Naive thymus-derived CD8-positive, alpha-beta T cell (primary cell): ENCODE results near the gene OXCT2. TPM values are rescaled to one million over a fixed set of nuclear protein-coding genes. Genes with fewer than 3 reads are reported as not detected.

Experiments
- polyA plus RNA-seq, 3 donors: library from polyadenylated mRNA; unstranded; fragments of 300-500 nt; fragmentation: Illumina TruSeq; gene quantifications; one replicate each; pipeline ENCODE4 v1.2.3, GENCODE V29; 2021
- total RNA-seq, 8 experiments: library from RNA in 2 of 8; stranded (reverse) in 2 of 8; gene quantifications; one replicate each; pipeline ENCODE4 v1.2.3 and lab custom pipeline; 2021 to 2026

The OXCT2 gene
- total and polyA plus RNA-seq, 5 experiments from 2014 or later: not detected

Other genes starting within 250 kb of the OXCT2 start
- gene PABPC4, start 194.6 kb downstream of the OXCT2 start, total RNA-seq: 100 to 1,000 TPM; 287 to 297 TPM
- 10 to 100 TPM; 28.7 to 44.9 (median 37.2) TPM for gene PABPC4, start 194.6 kb downstream of the OXCT2 start, polyA plus RNA-seq
- gene HEYL, start 131.7 kb downstream of the OXCT2 start, total RNA-seq: under 1 TPM in 1 of 2 experiments, not detected in 1; 0.11 TPM
- under 1 TPM in 1 of 3 donors, not detected in 2; 0.30 TPM for gene HEYL, start 131.7 kb downstream of the OXCT2 start, polyA plus RNA-seq
- under 1 TPM; 0.71 to 0.88 TPM for gene NT5C1A, start 99.2 kb downstream of the OXCT2 start, total RNA-seq
- gene NT5C1A, start 99.2 kb downstream of the OXCT2 start, polyA plus RNA-seq: not detected
- gene HPCAL4, start 79.9 kb downstream of the OXCT2 start, total RNA-seq: 10 to 100 TPM; 31.9 to 32.5 TPM
- 1 to 10 TPM; 2.1 to 4.6 (median 3.9) TPM for gene HPCAL4, start 79.9 kb downstream of the OXCT2 start, polyA plus RNA-seq
- gene PPIE, start 32.5 kb downstream of the OXCT2 start, total RNA-seq: 10 to 100 TPM; 86.9 to 88.3 TPM
- 100 to 1,000 TPM; 101 to 123 (median 102) TPM for gene PPIE, start 32.5 kb downstream of the OXCT2 start, polyA plus RNA-seq
- under 1 TPM; 0.26 to 0.41 TPM for gene BMP8B, start 17.5 kb upstream of the OXCT2 start, total RNA-seq
- gene BMP8B, start 17.5 kb upstream of the OXCT2 start, polyA plus RNA-seq: under 1 TPM in 1 of 3 donors, not detected in 2; 0.13 TPM
- gene TRIT1, start 112.2 kb upstream of the OXCT2 start, total RNA-seq: 10 to 100 TPM; 22.0 to 25.9 TPM
- 10 to 100 TPM in 2 of 3 donors, 1 to 10 TPM in 1; 9.5 to 13.0 (median 10.5) TPM for gene TRIT1, start 112.2 kb upstream of the OXCT2 start, polyA plus RNA-seq
- gene MYCL, start 130.6 kb upstream of the OXCT2 start, total RNA-seq: not detected
- gene MYCL, start 130.6 kb upstream of the OXCT2 start, polyA plus RNA-seq: not detected
- gene MFSD2A, start 183.8 kb upstream of the OXCT2 start, total RNA-seq: 1 to 10 TPM in 1 of 2 experiments, under 1 TPM in 1; 0.81 to 1.4 TPM
- under 1 TPM in 1 of 3 donors, not detected in 2; 0.22 TPM for gene MFSD2A, start 183.8 kb upstream of the OXCT2 start, polyA plus RNA-seq